22Rv1 (cell line): ENCODE measurements around the gene FAM167B.
"Not testable (repeated sequence)": the region's sequence is repeated elsewhere in the genome, so short reads cannot be mapped to it uniquely, and the experiment has no call there.

Experiments used
- H3K27ac ChIP-seq: fragments of 450-650 bp; 2 replicates; pipeline ENCODE4 v1.5.1; 2017
- CTCF ChIP-seq: fragments of 450-650 bp; IDR thresholded peaks from 2 replicates; pipeline ENCODE4 v1.5.1; 2017; ENCODE audit warnings: mild to moderate bottlenecking
- ZFX ChIP-seq: fragments of 450-650 bp; IDR thresholded peaks from 2 replicates; pipeline ENCODE4 v1.6.1; 2017; ENCODE audit warnings: antibody characterized with exemption, borderline replicate concordance

FAM167B gene

GRCh38 chr1:32269744-32270143 lies 22.7 kb downstream of the FAM167B start:
- TF ChIP-seq CTCF (no peak), ZFX (no peak)
- no peak overlapping the region for H3K27ac ChIP-seq

GRCh38 chr1:32272557-32273390 lies 25.8 kb downstream of the FAM167B start:
- H3K27ac ChIP-seq: no peak overlapping the region
- TF ChIP-seq CTCF (no peak), ZFX (no peak)

DNA sequence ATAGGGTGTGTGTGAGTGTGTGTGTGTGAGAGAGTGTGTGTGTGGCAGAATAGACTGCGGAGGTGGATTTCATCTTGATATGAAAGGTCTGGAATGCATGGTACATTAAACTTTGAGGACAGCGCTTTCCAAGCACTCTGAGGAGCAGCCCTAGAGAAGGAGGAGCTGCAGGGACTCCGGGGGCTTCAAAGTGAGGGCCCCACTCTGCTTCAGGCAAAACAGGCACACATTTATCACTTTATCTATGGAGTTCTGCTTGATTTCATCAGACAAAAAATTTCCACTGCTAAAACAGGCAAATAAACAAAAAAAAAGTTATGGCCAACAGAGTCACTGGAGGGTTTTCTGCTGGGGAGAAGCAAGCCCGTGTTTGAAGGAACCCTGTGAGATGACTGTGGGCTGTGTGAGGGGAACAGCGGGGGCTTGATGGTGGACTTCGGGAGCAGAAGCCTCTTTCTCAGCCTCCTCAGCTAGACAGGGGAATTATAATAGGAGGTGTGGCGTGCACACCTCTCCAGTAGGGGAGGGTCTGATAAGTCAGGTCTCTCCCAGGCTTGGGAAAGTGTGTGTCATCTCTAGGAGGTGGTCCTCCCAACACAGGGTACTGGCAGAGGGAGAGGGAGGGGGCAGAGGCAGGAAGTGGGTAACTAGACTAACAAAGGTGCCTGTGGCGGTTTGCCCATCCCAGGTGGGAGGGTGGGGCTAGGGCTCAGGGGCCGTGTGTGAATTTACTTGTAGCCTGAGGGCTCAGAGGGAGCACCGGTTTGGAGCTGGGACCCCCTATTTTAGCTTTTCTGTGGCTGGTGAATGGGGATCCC lies 26.6 kb downstream of the FAM167B start:
- H3K27ac ChIP-seq: no peak overlapping the region
- TF ChIP-seq CTCF (no peak), ZFX (no peak)

DNA sequence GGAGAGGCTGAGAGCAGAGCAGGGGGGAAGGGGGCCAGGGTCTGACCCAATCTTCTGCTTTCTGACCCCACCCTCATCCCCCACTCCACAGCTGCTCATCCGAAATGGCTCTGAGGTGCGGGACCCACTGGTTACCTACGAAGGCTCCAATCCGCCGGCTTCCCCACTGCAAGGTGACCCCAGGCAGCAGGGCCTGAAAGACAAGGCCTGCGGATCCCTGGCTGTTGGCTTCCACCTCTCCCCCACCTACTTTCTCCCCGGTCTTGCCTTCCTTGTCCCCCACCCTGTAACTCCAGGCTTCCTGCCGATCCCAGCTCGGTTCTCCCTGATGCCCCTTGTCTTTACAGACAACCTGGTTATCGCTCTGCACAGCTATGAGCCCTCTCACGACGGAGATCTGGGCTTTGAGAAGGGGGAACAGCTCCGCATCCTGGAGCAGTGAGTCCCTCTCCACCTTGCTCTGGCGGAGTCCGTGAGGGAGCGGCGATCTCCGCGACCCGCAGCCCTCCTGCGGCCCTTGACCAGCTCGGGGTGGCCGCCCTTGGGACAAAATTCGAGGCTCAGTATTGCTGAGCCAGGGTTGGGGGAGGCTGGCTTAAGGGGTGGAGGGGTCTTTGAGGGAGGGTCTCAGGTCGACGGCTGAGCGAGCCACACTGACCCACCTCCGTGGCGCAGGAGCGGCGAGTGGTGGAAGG lies 27.8 kb downstream of the FAM167B start:
- no peak overlapping the region for H3K27ac ChIP-seq
- TF ChIP-seq CTCF (no peak), ZFX (no peak)

GRCh38 chr1:32275424-32275823 lies 28.4 kb downstream of the FAM167B start:
- TF ChIP-seq CTCF: no peak
- no peak for TF ChIP-seq ZFX
- H3K27ac ChIP-seq: no peak overlapping the region

DNA sequence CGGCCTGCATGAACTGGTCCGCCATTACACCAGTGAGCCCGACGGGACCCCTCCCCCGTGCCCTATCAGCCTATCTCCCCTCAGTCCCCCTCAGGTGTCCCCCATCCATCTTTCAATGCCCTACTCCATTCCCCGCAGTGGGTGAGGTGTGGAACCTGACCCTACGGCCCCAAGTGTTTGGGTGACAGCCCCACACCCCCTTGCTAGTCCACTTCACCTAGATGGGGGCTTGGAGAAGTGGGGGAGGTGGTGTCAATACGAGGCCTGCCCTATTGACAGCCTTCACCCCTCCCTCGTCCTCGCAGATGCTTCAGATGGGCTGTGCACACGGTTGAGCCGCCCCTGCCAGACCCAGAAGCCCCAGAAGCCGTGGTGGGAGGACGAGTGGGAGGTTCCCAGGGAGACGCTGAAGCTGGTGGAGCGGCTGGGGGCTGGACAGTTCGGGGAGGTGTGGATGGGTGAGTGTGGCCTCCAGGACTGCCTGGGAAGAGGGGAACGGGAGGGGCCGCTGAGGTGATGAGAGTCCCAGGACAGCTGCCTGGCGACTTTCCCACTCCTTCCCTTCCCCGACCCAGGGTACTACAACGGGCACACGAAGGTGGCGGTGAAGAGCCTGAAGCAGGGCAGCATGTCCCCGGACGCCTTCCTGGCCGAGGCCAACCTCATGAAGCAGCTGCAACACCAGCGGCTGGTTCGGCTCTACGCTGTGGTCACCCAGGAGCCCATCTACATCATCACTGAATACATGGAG lies 29.2 kb downstream of the FAM167B start:
- TF ChIP-seq ZFX (no peak), CTCF (no peak)
- no peak overlapping the region for H3K27ac ChIP-seq

GRCh38 chr1:32284777-32285176 lies 37.8 kb downstream of the FAM167B start:
- not testable (repeated sequence) for H3K27ac ChIP-seq
